ENCODE results near the gene PYM1.

GRCh38 chr12:55970775-55971174 lies 43.1 kb upstream of the PYM1 start:
- TF ChIP-seq CTCF (conservative IDR thresholded peaks at IDR 0.05; ENCODE audit: low read length) (no peak), EZH2phosphoT487 (IDR thresholded peaks at IDR 0.05; ENCODE audit: borderline replicate concordance) (no peak)
